ENCODE measurements around the gene LEP.

LEP gene

GRCh38 chr7:128253701-128254100, 12.6 kb downstream of the LEP start:
- no peak for DNase-seq

DNA sequence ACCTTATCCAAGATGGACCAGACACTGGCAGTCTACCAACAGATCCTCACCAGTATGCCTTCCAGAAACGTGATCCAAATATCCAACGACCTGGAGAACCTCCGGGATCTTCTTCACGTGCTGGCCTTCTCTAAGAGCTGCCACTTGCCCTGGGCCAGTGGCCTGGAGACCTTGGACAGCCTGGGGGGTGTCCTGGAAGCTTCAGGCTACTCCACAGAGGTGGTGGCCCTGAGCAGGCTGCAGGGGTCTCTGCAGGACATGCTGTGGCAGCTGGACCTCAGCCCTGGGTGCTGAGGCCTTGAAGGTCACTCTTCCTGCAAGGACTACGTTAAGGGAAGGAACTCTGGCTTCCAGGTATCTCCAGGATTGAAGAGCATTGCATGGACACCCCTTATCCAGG, 13.4 kb downstream of the LEP start:
- DNase-seq: no peak

DNA sequence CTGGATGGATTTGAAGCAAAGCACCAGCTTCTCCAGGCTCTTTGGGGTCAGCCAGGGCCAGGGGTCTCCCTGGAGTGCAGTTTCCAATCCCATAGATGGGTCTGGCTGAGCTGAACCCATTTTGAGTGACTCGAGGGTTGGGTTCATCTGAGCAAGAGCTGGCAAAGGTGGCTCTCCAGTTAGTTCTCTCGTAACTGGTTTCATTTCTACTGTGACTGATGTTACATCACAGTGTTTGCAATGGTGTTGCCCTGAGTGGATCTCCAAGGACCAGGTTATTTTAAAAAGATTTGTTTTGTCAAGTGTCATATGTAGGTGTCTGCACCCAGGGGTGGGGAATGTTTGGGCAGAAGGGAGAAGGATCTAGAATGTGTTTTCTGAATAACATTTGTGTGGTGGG, 14.2 kb downstream of the LEP start:
- no peak for DNase-seq

DNA sequence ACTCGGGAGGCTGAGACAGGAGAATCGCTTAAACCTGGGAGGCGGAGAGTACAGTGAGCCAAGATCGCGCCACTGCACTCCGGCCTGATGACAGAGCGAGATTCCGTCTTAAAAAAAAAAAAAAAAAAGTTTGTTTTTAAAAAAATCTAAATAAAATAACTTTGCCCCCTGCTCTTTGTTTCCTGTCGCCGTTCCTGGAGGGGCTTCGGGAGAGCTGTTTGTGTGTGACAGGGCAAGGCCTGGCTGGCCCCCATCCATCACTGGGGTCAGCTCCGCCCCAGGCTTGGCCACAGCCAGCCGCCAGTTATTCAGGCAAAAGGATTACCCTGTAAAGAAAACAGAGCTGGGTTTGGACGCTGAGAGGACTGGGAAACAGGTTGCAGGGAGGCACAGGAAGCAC, 16.4 kb downstream of the LEP start:
- DNase-seq: no peak

GRCh38 chr7:128259131-128260061, 18.3 kb downstream of the LEP start:
- DNase-seq: no peak

- no peak for DNase-seq
These were observed 19.2 kb downstream of the LEP start for GRCh38 chr7:128260069-128260795.

GRCh38 chr7:128262273-128263028, 21.4 kb downstream of the LEP start:
- no peak for DNase-seq

DNA sequence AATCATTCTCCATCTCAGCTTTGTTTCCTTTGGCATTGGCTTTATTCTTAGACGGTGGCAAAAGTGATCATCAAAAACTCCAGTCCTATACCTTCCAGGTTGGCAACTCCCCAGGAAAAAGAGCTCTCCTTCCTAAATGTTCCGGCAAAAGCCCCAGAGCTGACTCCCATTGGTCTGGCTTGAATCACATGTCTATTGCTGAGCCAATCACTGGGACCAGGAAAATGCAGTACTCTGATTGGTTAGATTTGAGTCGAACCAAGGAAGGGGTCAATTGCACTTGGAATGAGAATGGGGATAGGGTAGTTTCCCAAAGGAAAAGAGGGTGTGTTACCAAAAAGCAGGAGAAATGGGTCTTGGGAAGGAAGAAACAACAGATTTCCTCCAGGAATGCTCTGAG, 22.3 kb downstream of the LEP start:
- no peak for DNase-seq

GRCh38 chr7:128264477-128264876, 23.4 kb downstream of the LEP start:
- DNase-seq: no peak

- no peak for DNase-seq
These were observed 24.3 kb downstream of the LEP start for GRCh38 chr7:128265156-128265905.

DNA sequence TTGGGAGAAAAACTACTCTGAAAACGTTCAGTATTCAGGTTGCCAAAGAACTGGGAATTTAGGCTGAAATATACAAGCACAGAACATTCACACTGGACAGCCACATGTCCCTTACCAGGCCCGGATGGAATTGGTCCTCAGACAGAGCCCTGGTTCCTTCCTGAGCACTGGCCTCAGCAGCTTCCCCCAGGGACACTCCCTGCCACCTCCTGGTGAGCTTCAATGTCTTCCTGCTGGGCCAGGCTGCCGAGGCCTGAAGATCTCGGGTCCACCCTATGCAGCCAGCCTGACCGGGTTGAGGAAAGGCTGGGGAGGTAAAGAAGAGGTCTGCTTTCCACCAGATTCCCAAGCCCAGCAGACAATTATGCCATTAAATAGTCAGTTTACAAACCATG, 24.8 kb downstream of the LEP start:
- no peak for DNase-seq

- no peak for DNase-seq
These were observed 25.4 kb downstream of the LEP start for GRCh38 chr7:128266529-128266882.

- no peak for DNase-seq
These were observed 26.0 kb downstream of the LEP start for GRCh38 chr7:128266883-128267594.

DNA sequence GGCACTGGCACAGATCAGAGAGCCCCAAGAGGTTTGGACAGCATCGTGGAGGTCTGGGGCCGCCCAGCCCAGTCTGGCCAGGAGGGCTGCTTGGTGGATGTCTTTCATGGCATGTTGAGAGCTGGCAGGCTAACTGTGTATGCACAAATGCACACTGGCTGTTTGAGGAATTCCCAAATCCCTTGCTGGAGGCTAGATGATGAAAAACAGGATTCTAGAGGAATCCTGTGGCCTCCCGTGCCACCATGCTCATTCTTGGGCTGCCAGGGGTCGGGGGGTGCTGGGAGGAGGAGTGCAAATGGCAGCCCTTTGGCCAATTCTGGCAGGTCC, 26.5 kb downstream of the LEP start:
- DNase-seq: no peak

DNA sequence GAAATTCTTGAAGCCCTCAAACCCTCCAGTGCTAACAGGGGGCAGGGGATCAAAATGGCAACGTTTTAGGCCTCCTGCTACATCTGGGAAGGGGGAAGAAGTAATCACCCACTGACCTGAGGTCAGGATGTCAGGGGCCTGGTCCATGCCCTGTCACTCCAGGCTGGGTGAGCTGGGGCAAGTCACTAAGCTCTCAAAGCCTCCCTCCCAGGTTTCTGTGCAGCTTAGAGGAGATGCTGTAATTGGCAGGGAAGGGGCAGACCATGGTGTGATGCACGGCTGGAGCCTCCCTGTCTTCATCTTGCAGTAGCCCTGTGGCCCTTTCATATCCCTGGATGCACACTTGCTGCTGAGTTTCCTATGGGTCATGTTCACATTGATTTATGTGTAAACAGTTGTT, 27.2 kb downstream of the LEP start:
- no peak for DNase-seq

DNA sequence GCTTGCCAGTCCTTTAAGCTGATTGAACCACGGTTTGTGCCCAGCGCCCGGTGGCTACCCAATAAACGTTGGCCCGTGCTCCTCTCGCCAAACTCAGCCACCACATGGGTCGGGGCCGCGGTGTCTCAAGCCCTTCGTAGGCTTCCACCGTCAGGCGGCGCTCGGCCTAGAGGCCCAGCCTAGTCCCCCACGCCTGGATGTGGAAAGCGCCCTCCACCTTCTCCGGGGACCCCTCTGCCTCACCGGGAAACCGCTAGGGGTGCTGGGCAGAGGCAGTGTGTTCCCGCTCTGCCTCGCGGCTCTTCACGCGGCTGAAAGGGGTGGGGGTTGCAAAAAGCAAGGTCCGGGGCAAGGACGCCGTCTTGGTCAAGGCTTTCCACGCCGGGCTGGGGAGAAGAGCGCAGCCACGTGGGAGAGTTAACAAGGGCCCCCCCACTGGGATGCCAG, 29.8 kb downstream of the LEP start:
- DNase-seq: no peak

- no peak for DNase-seq
These were observed 30.4 kb downstream of the LEP start for GRCh38 chr7:128271471-128271941.

DNA sequence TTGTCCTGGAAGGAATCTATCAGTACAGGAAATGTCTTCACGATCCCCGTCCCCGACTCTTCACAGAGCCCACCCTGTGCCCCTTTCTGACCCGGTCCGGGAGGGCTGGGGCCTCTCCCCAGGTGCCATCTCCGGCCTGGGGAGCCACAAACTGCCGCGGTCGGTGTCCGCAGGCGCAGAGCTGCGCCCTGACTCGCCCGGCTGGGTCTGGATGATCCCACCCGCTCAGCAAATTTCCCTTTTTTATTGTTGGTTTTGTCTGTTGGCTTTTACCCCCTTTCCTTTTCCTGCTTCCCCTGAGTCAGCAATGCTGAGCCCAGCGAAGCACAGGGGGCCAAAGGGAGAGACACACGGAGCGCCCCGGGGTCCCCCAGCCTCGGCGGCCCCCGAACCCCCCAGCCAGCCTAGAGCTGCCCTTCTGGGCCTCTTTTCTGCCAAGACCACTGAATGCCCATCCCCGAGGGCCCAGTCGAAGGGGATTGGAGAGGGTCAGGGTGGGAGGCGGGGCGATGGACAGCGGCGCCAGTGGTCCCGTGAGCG, 30.9 kb downstream of the LEP start:
- no peak for DNase-seq

- no peak for DNase-seq
These were observed 33.3 kb downstream of the LEP start for GRCh38 chr7:128274246-128274883.

DNA sequence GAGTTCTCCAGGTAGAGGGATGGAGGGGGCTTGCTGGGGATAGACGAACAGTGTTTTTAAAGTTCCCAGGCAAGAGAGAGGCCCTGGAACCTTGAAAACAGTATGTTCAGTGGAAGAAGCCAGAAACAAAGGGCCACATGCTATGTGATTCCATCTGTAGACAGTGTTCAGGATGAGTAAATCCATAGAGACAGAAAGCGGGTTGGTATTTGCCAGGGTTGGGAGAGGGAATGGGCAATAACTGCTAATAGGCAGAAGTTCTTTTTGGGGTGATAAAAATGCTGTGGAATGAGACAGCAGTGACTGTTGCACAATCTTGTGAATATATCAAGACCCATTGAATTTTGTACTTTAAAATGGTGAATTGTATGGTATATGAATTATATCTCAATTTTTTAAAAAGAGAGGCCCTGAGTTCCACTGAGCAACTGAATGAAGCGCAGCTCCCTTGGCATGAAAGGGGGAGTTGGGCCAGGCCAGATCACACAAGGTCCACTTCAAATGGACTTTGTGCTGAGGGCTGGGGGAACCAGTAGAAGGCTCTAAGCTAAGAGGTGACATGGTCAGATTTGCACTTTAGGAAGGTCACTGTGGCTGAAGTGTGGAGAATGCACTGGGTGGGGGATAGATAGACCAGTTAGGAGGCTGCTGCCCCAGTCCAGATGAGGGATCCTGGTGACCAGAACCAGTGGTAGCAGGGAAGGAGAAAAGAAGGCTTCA, 34.0 kb downstream of the LEP start:
- no peak for DNase-seq

All from T-helper 1 cell (primary cell).